ENCODE measurements around the gene STT3B.

Gene STT3B

GRCh38 chr3:31645256-31645655, 112.5 kb downstream of the STT3B start:
- DNase-seq (ENCODE audit: extremely low spot score) = no peak
- POLR2A ChIA-PET = no interaction called here
- no peak for TF ChIP-seq CTCF (IDR thresholded peaks at IDR 0.05; ENCODE audit: control extremely low read depth, extremely low read depth, low read depth, missing control alignments)
- CTCF ChIA-PET = interaction anchor here (1.1 to 1.7 kb wide), 2 partner anchors 10 to 32 kb away, joined by 3 to 4 read pairs; no protein-coding TSS in a partner anchor

GRCh38 chr3:31648286-31648968, 115.7 kb downstream of the STT3B start:
- ChIA-PET CTCF (interaction anchor here (0.6 to 1.0 kb wide), 2 partner anchors 9 to 15 kb away, joined by 3 read pairs; no protein-coding TSS in a partner anchor), POLR2A (no interaction called here)
- no peak for TF ChIP-seq CTCF (IDR thresholded peaks at IDR 0.05; ENCODE audit: control extremely low read depth, extremely low read depth, low read depth, missing control alignments)
- no peak for DNase-seq (ENCODE audit: extremely low spot score)

DNA sequence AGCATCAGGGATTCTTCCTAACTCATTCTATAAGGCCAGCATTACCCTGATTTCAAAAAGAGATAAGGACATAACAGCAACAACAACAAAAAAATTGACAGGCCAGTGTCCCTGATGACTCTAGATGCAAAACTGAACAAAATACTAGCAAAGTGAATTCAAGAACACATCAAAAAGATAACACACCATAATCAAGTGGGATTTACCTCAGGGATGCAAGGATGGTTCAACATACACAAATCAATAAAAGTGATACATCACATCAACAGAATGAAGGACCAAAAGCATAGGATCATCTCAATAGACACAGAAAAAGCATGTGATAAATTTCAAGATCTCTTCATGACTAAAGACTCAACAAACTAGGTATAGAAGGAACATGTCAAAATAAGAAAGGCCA, 119.6 kb downstream of the STT3B start:
- POLR2A ChIA-PET = no interaction called here
- DNase-seq (ENCODE audit: extremely low spot score) = no peak
- CTCF ChIA-PET = no interaction called here
- TF ChIP-seq CTCF (IDR thresholded peaks at IDR 0.05; ENCODE audit: control extremely low read depth, extremely low read depth, low read depth, missing control alignments) = no peak

- POLR2A ChIA-PET = no interaction called here
- no peak for TF ChIP-seq CTCF (IDR thresholded peaks at IDR 0.05; ENCODE audit: control extremely low read depth, extremely low read depth, low read depth, missing control alignments)
- CTCF ChIA-PET = no interaction called here
- no peak for DNase-seq (ENCODE audit: extremely low spot score)
Observed at GRCh38 chr3:31653464-31653863, 120.7 kb downstream of the STT3B start.

DNA sequence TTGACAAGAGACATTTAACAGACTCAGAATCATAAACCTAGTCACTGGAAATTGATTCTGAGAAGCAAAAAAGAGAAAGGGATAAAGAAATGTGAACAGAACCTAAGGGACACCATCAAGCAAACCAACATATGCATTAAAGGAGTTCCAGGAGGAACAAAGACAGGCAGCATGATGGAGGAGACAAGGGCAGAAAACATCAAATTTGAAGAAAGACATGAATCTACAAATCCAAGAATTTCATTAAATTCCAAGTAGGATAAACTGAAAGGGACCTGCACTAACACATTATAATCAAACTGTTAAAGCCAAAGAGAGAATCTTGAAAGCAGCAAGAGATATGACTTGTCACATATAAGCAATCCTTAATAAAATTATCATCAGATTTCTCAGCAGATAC, 122.3 kb downstream of the STT3B start:
- no peak for TF ChIP-seq CTCF (IDR thresholded peaks at IDR 0.05; ENCODE audit: control extremely low read depth, extremely low read depth, low read depth, missing control alignments)
- ChIA-PET CTCF (no interaction called here), POLR2A (no interaction called here)
- DNase-seq (ENCODE audit: extremely low spot score) = no peak

- ChIA-PET CTCF (no interaction called here), POLR2A (no interaction called here)
- no peak for DNase-seq (ENCODE audit: extremely low spot score)
- TF ChIP-seq CTCF (IDR thresholded peaks at IDR 0.05; ENCODE audit: control extremely low read depth, extremely low read depth, low read depth, missing control alignments) = no peak
Observed at GRCh38 chr3:31659246-31659645, 126.5 kb downstream of the STT3B start.

All from GM10248 (cell line).